Left lung (tissue), 10 donors: ENCODE results near the gene CCDC27. TPM values are rescaled to one million over a fixed set of nuclear protein-coding genes. Genes with fewer than 3 reads are reported as not detected.

ENCODE experiments used
- ATAC-seq: fragments of 200-7000 bp; cut with Tn5 transposase; one replicate; pipeline ENCODE4 v1.9.1; 2020; ENCODE audit warnings: moderate library complexity
- DNase-seq, 4 donors: peaks; one replicate each; pipeline ENCODE4 v3.0.0-alpha.2; 2013 to 2020
- H3K27ac ChIP-seq, 2 donors: fragments of 200-600 bp; sonication (generic) in 1 of 2; one replicate each; pipeline versions ENCODE4 v1.5.0 to v1.8.0; 2020 to 2021
- H3K27me3 ChIP-seq, 2 donors: fragments of 200-600 bp; sonication (generic) in 1 of 2; one replicate each; pipeline versions ENCODE4 v1.5.0 to v1.8.0; 2020 to 2021
- H3K36me3 ChIP-seq, 2 donors: fragments of 200-600 bp; sonication (generic) in 1 of 2; one replicate each; pipeline versions ENCODE4 v1.5.0 to v1.8.0; 2020 to 2021
- H3K4me1 ChIP-seq, 2 donors: fragments of 200-600 bp; one replicate each; pipeline ENCODE4 v1.8.0; 2021
- H3K4me3 ChIP-seq, 2 donors: fragments of 200-600 bp; sonication (generic) in 1 of 2; one replicate each; pipeline versions ENCODE4 v1.5.0 to v1.8.0; 2020 to 2021; ENCODE audit warnings: mild to moderate bottlenecking in 1 of 2
- H3K9me3 ChIP-seq, 2 donors: fragments of 200-600 bp; sonication (generic) in 1 of 2; one replicate each; pipeline versions ENCODE4 v1.5.0 to v1.8.0; 2020 to 2021
- intact Hi-C, 2 donors: fragments of 100-400 bp; cut with DNase I; formaldehyde crosslinking; loops; one replicate each; pipeline versions ENCODE4 v1.11.2 to v1.14.2; 2022
- polyA plus RNA-seq, 6 donors: library from polyadenylated mRNA; unstranded; fragments of 120-200 nt; gene quantifications; one replicate each; pipeline ENCODE4 v1.2.1, GENCODE V29; 2013; ENCODE audit not compliant: insufficient read length in 6 of 6
- total RNA-seq, 2 donors: library from RNA; stranded (reverse); fragmentation: NEBNext Ultra II Directional; extraction: Animal tissue kit (Norgen Biotek cat#: 25700); gene quantifications; one replicate each; pipeline ENCODE4 v1.2.1, GENCODE V29; 2021
- TF ChIP-seq, protein P1 (sequence below), 2 donors: fragments of 200-600 bp; sonication (generic) in 1 of 2; IDR thresholded peaks; one replicate each; pipeline versions ENCODE4 v1.5.0 to v1.8.0; 2021; ENCODE audit warnings: antibody characterized with exemption in 2 of 2
- donor health status: DM: no; HTN: yes; CAD: no.
- donor health status: DM: no; HTN: no; CAD: no.

Gene CCDC27
- total and polyA plus RNA-seq, 8 donors, result 0.17 to 0.31 (median 0.25) TPM; not detected in 2

DNA sequence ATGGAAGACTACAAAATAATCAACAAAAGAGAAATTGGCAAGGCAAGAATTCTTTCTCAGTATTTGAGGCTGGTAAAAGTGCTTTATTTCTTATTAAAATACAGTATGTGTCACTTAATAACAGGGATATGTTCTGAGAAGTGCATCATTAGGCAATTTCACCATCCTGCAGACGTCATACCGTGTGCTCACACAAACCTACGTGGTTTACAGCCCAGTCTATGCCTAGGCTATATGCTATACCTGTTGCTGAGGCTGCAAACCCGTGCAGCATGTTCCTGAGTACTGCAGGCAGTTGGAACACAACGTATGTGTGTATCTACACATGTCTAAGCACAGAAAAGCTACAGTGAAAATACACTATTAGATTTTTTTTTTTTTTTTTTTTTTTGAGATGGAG, 2.7 kb upstream of the CCDC27 start:
- Histone ChIP-seq H3K27ac (no peak overlapping the region), H3K27me3 (peaks cover 0 to 31% of the 10 kb centered on the region in 2 donors), H3K4me1 (peaks cover 6 to 32% of the 10 kb centered on the region in 2 donors), H3K36me3 (peaks cover 0 to 3% of the 10 kb centered on the region in 2 donors), H3K9me3 (no peaks in the 10 kb centered on the region), H3K4me3 (no peak overlapping the region)
- TF ChIP-seq, protein P1, sequence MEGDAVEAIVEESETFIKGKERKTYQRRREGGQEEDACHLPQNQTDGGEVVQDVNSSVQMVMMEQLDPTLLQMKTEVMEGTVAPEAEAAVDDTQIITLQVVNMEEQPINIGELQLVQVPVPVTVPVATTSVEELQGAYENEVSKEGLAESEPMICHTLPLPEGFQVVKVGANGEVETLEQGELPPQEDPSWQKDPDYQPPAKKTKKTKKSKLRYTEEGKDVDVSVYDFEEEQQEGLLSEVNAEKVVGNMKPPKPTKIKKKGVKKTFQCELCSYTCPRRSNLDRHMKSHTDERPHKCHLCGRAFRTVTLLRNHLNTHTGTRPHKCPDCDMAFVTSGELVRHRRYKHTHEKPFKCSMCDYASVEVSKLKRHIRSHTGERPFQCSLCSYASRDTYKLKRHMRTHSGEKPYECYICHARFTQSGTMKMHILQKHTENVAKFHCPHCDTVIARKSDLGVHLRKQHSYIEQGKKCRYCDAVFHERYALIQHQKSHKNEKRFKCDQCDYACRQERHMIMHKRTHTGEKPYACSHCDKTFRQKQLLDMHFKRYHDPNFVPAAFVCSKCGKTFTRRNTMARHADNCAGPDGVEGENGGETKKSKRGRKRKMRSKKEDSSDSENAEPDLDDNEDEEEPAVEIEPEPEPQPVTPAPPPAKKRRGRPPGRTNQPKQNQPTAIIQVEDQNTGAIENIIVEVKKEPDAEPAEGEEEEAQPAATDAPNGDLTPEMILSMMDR (IDR thresholded peaks at IDR 0.05), result no peak
- ATAC-seq, result no peak
- intact Hi-C loops, result no loop called here
- no peak for DNase-seq

DNA sequence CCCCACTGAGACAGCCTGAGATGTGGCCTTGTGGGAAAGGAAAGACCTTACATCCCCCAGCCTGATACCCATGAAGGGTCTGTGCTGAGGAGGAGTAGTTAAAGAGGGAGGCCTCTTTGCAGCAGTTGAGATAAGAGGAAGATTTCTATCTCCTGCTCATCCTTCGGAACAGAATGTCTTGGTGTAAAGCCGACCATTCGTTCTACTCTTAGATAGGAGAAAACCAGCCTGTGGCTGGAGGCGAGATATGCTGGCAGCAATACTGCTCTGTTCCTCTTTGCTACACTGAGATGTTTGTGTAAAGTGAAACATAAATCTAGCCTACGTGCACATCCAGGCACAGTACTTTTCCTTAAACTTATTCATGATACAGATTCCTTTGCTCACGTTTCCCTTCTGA, 1.5 kb upstream of the CCDC27 start:
- no peak for ATAC-seq

GRCh38 chr1:3753656-3754454, 1.6 kb downstream of the CCDC27 start:
- H3K36me3 ChIP-seq, result no peaks in the 10 kb centered on the region
- DNase-seq, result peak in 1 of 4 donors; percentile 71
- ATAC-seq, result no peak
- no peak overlapping the region for H3K27ac ChIP-seq
- TF ChIP-seq, protein P1 (IDR thresholded peaks at IDR 0.05), result no peak
- no peaks in the 10 kb centered on the region for H3K9me3 ChIP-seq
- intact Hi-C loops, result no loop called here
- H3K4me3 ChIP-seq, result no peak overlapping the region
- H3K27me3 ChIP-seq, result peaks cover 0 to 59% of the 10 kb centered on the region in 2 donors
- no peaks in the 10 kb centered on the region for H3K4me1 ChIP-seq

More for the DNA sequence above, 1.5 kb upstream of the CCDC27 start:
- Histone ChIP-seq H3K27me3 (peaks cover 0 to 43% of the 10 kb centered on the region in 2 donors), H3K4me3 (no peak overlapping the region), H3K9me3 (no peaks in the 10 kb centered on the region), H3K27ac (no peak overlapping the region), H3K36me3 (no peaks in the 10 kb centered on the region), H3K4me1 (peaks cover 6 to 23% of the 10 kb centered on the region in 2 donors)
- TF ChIP-seq, protein P1 (IDR thresholded peaks at IDR 0.05), result no peak
- DNase-seq, result no peak
- intact Hi-C loops, result no loop called here

DNA sequence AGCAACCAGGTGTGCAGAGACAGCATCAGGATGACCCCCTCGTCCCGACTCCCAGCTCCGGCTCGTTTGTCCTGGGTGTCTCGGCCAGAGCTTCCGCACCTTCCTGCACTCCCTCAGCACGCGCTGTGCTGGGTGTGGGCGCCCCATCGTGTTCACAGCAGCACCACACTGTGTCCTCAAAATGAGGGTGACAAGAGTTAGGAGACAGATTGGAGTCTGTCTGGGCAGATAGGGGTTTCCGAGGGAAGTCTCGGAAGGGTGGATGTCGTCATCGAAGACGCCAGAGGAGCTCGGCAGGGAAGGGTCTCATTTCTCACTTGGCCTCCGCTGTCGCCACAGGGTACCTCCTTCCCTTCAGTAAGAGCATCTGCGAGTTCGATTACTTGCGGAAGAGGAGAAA, 4.1 kb downstream of the CCDC27 start:
- Histone ChIP-seq H3K4me1 (no peaks in the 10 kb centered on the region), H3K36me3 (no peaks in the 10 kb centered on the region), H3K27ac (no peak overlapping the region), H3K27me3 (peaks cover 0 to 66% of the 10 kb centered on the region in 2 donors), H3K9me3 (no peaks in the 10 kb centered on the region), H3K4me3 (no peak overlapping the region)
- TF ChIP-seq, protein P1 (IDR thresholded peaks at IDR 0.05), result no peak
- ATAC-seq (no peak), DNase-seq (peak in 1 of 4 donors; percentile 36)
- intact Hi-C loops, result no loop called here

DNA sequence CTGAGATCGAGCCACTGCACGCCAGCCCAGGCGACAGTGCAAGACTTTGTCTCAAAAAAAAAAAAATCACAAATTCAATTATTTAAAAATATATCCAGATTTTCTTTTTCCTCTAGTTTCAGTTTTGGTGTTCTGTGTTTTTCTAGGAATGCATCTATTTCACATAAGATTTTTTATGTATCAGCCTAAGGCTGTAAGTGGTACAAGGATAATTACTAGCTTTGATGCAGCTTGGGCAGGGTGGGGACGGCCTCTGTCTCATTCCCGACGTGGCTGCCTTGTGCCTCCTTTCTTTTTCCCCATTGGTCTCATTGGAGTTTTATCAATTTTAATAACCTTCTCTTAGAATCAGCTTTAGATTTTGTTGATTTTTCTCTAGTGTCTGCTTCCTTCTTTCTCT, 6.9 kb downstream of the CCDC27 start:
- intact Hi-C loops, result no loop called here
- H3K4me3 ChIP-seq, result no peak overlapping the region
- DNase-seq (no peak), ATAC-seq (no peak)
- no peaks in the 10 kb centered on the region for H3K9me3 ChIP-seq
- H3K27me3 ChIP-seq, result peaks cover 0 to 72% of the 10 kb centered on the region in 2 donors
- no peaks in the 10 kb centered on the region for H3K4me1 ChIP-seq
- H3K27ac ChIP-seq, result no peak overlapping the region
- TF ChIP-seq, protein P1 (IDR thresholded peaks at IDR 0.05), result no peak
- H3K36me3 ChIP-seq, result no peaks in the 10 kb centered on the region
